Muscle of back (tissue), 10 donors: ENCODE results near the gene MAN1B1. TPM values are rescaled to one million over a fixed set of nuclear protein-coding genes. Genes with fewer than 3 reads are reported as not detected.

Experiments
- polyA plus RNA-seq, 10 donors: library from polyadenylated mRNA; unstranded; fragments of 120-200 nt; gene quantifications; one replicate each; pipeline ENCODE4 v1.2.1, GENCODE V29; 2013; ENCODE audit not compliant: insufficient read length in 10 of 10

MAN1B1 gene
- polyA plus RNA-seq, 10 donors = 31.3 to 54.4 (median 41.1) TPM

Other genes starting within 250 kb of the MAN1B1 start
- 1 to 10 TPM; 1.3 to 2.1 (median 1.7) TPM for gene AJM1, start 244.5 kb upstream of the MAN1B1 start, polyA plus RNA-seq
- 100 to 1,000 TPM in 4 of 10 donors, 10 to 100 TPM in 6; 63.9 to 118 (median 81.7) TPM for gene PHPT1, start 237.6 kb upstream of the MAN1B1 start, polyA plus RNA-seq
- 1 to 10 TPM; 2.0 to 5.6 (median 3.9) TPM for gene MAMDC4, start 234.6 kb upstream of the MAN1B1 start, polyA plus RNA-seq
- gene EDF1, start 220.7 kb upstream of the MAN1B1 start, polyA plus RNA-seq = 100 to 1,000 TPM; 236 to 394 (median 310) TPM
- gene TRAF2, start 200.5 kb upstream of the MAN1B1 start, polyA plus RNA-seq = 10 to 100 TPM in 2 of 10 donors, 1 to 10 TPM in 8; 8.1 to 10.7 (median 9.6) TPM
- gene FBXW5, start 142.2 kb upstream of the MAN1B1 start, polyA plus RNA-seq = 10 to 100 TPM; 27.4 to 47.9 (median 34.4) TPM
- 1 to 10 TPM in 1 of 10 donors, under 1 TPM in 8, not detected in 1; 0.29 to 1.0 (median 0.51) TPM for gene C8G, start 141.7 kb upstream of the MAN1B1 start, polyA plus RNA-seq
- gene LCN12, start 134.7 kb upstream of the MAN1B1 start, polyA plus RNA-seq = 1 to 10 TPM in 3 of 10 donors, under 1 TPM in 7; 0.25 to 1.2 (median 0.68) TPM
- 10 to 100 TPM in 8 of 10 donors, 1 to 10 TPM in 2; 2.3 to 36.3 (median 17.1) TPM for gene PTGDS, start 109.5 kb upstream of the MAN1B1 start, polyA plus RNA-seq
- gene LCNL1, start 104.0 kb upstream of the MAN1B1 start, polyA plus RNA-seq = 1 to 10 TPM in 3 of 10 donors, under 1 TPM in 7; 0.14 to 1.1 (median 0.66) TPM
- 10 to 100 TPM; 11.8 to 28.5 (median 21.6) TPM for gene PAXX, start 94.6 kb upstream of the MAN1B1 start, polyA plus RNA-seq
- gene CLIC3, start 90.4 kb upstream of the MAN1B1 start, polyA plus RNA-seq = 1 to 10 TPM in 2 of 10 donors, under 1 TPM in 6, not detected in 2; 0.28 to 4.7 (median 0.54) TPM
- gene ABCA2, start 58.7 kb upstream of the MAN1B1 start, polyA plus RNA-seq = 10 to 100 TPM; 11.5 to 18.7 (median 16.7) TPM
- gene FUT7, start 54.9 kb upstream of the MAN1B1 start, polyA plus RNA-seq = under 1 TPM in 4 of 10 donors, not detected in 6; 0.10 to 0.48 (median 0.12) TPM
- 10 to 100 TPM; 28.5 to 53.0 (median 38.4) TPM for gene NPDC1, start 40.8 kb upstream of the MAN1B1 start, polyA plus RNA-seq
- gene ENTPD2, start 32.9 kb upstream of the MAN1B1 start, polyA plus RNA-seq = 10 to 100 TPM in 6 of 10 donors, 1 to 10 TPM in 4; 7.5 to 16.5 (median 12.1) TPM
- 1 to 10 TPM; 1.9 to 7.1 (median 3.9) TPM for gene SAPCD2, start 16.4 kb upstream of the MAN1B1 start, polyA plus RNA-seq
- gene UAP1L1, start 9.5 kb upstream of the MAN1B1 start, polyA plus RNA-seq = 1 to 10 TPM; 1.5 to 3.0 (median 2.0) TPM
- 10 to 100 TPM; 21.9 to 43.1 (median 28.8) TPM for gene DPP7, start 27.7 kb downstream of the MAN1B1 start, polyA plus RNA-seq
- gene GRIN1, start 52.2 kb downstream of the MAN1B1 start, polyA plus RNA-seq = under 1 TPM in 2 of 10 donors, not detected in 8; 0.07 TPM
- gene LRRC26, start 83.1 kb downstream of the MAN1B1 start, polyA plus RNA-seq = not detected
- gene TMEM210, start 85.1 kb downstream of the MAN1B1 start, polyA plus RNA-seq = not detected
- gene ANAPC2, start 101.6 kb downstream of the MAN1B1 start, polyA plus RNA-seq = 10 to 100 TPM; 21.2 to 36.5 (median 29.2) TPM
- 10 to 100 TPM; 38.2 to 72.0 (median 49.6) TPM for gene SSNA1, start 101.7 kb downstream of the MAN1B1 start, polyA plus RNA-seq
- 10 to 100 TPM in 2 of 10 donors, 1 to 10 TPM in 8; 5.8 to 10.9 (median 7.8) TPM for gene TPRN, start 113.8 kb downstream of the MAN1B1 start, polyA plus RNA-seq
- 10 to 100 TPM; 30.3 to 36.7 (median 32.2) TPM for gene TMEM203, start 118.7 kb downstream of the MAN1B1 start, polyA plus RNA-seq
- gene NDOR1, start 118.7 kb downstream of the MAN1B1 start, polyA plus RNA-seq = 10 to 100 TPM in 1 of 10 donors, 1 to 10 TPM in 9; 3.8 to 10.6 (median 6.9) TPM
- 1 to 10 TPM; 1.8 to 4.5 (median 2.4) TPM for gene RNF208, start 135.3 kb downstream of the MAN1B1 start, polyA plus RNA-seq
- 1 to 10 TPM in 9 of 10 donors, under 1 TPM in 1; 0.93 to 3.3 (median 2.0) TPM for gene CYSRT1, start 138.2 kb downstream of the MAN1B1 start, polyA plus RNA-seq
- 1 to 10 TPM in 7 of 10 donors, under 1 TPM in 3; 0.80 to 3.4 (median 1.5) TPM for gene RNF224, start 140.5 kb downstream of the MAN1B1 start, polyA plus RNA-seq
- 1 to 10 TPM in 5 of 10 donors, under 1 TPM in 5; 0.29 to 2.0 (median 0.89) TPM for gene SLC34A3, start 143.9 kb downstream of the MAN1B1 start, polyA plus RNA-seq
- 100 to 1,000 TPM; 125 to 258 (median 160) TPM for gene TUBB4B, start 154.3 kb downstream of the MAN1B1 start, polyA plus RNA-seq
- under 1 TPM in 7 of 10 donors, not detected in 3; 0.16 to 0.62 (median 0.32) TPM for gene STPG3, start 164.3 kb downstream of the MAN1B1 start, polyA plus RNA-seq
- 10 to 100 TPM; 39.3 to 55.4 (median 45.0) TPM for gene NELFB, start 168.3 kb downstream of the MAN1B1 start, polyA plus RNA-seq
- gene TOR4A, start 190.7 kb downstream of the MAN1B1 start, polyA plus RNA-seq = 1 to 10 TPM; 3.9 to 7.8 (median 5.6) TPM
- gene NRARP, start 215.3 kb downstream of the MAN1B1 start, polyA plus RNA-seq = 1 to 10 TPM; 2.9 to 7.5 (median 4.8) TPM